HL-60 (cell line): Measurements from ENCODE around the gene HESX1.

Experiments used
- DNase-seq, 2 experiments: peaks; one replicate each; pipeline ENCODE4 v3.0.0-alpha.2; 2010 to 2020; ENCODE audit warnings: low read depth in 1 of 2, low spot score in 1 of 2
- H3K27ac ChIP-seq: fragments of 250-450 bp; sonication (Bioruptor Pico); replicated peaks from 2 replicates; pipeline ENCODE4 v1.5.1; 2020; ENCODE audit warnings: mild to moderate bottlenecking, moderate library complexity
- H3K27me3 ChIP-seq: fragments of 250-450 bp; sonication (Bioruptor Pico); 2 replicates; pipeline ENCODE4 v1.5.1; 2021; ENCODE audit warnings: mild to moderate bottlenecking, moderate library complexity; ENCODE audit not compliant: insufficient read depth, poor library complexity, severe bottlenecking
- H3K4me3 ChIP-seq: replicated peaks from 2 replicates; pipeline ENCODE4 v1.5.1; 2011; ENCODE audit warnings: mild to moderate bottlenecking, control low read depth, low read length; ENCODE audit not compliant: insufficient read depth
- GABPA ChIP-seq: IDR thresholded peaks from 2 replicates; pipeline ENCODE4 v1.6.1; 2012; ENCODE audit warnings: low read depth
- POLR2AphosphoS5 ChIP-seq: IDR thresholded peaks from 2 replicates; pipeline ENCODE4 v1.6.1; 2012; ENCODE audit warnings: low read depth
- SPI1 ChIP-seq: IDR thresholded peaks from 2 replicates; pipeline ENCODE4 v1.6.1; 2012; ENCODE audit warnings: low read depth, mild to moderate bottlenecking, borderline replicate concordance
- TF ChIP-seq, protein P1 (sequence below): IDR thresholded peaks from one replicate; pipeline ENCODE4 v1.5.1; 2011; ENCODE audit warnings: low read length, control low read depth, inconsistent platforms; ENCODE audit not compliant: insufficient read depth
- TF ChIP-seq, protein P2 (sequence below): IDR thresholded peaks from 2 replicates; pipeline ENCODE4 v1.6.1; 2012; ENCODE audit warnings: low read depth; ENCODE audit not compliant: insufficient replicate concordance

HESX1 gene

DNA sequence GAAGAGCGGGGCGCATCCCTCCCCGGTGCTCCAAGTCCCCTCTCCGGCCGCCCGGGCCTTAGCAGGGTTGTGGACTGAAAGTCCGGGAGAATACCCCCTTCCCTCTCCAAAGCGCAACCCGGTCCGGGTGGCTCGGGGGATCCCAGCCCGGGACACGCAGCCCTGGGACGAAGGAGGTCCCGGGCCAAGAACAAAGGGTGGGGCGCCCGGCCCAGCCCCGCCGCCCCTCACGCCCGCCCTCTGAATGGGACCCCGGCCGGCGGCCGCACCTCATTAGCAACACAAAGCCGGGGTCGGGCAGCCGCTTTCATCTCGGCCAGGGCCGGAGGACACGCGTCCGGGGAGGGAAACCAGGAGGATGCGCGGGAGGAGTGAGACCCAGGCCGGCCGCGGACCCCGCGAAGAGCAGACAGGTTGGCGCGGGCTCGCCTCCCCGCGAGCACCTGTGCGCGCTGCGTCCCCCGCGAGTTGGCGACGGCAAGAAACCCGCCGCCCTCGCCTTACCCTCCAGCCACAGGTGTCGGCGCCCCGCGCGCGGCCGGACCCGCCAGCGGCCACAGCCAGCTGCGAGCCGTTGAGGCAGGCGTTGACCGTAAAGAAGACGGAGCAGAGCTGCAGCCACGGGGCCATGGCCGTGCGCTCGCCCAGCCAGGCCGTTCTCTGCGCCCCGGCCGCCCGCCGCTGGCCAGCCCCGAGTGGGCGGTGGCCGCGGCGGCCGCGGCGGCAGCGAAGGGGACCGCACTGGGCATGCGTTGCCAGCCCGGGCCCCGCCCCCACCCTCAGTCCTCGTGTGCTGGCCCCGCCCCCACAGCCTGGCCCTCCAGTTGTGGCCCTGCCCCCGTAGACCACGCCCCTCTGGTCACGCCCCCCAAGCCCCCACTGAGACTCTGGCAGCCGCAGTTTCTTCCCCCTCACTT, 34.9 kb downstream of the HESX1 start, which contains the start of gene IL17RD:
IL17RD (minus strand) TSS at position 697 of the 917 bp plus-strand sequence; CDS start at position 630, 67 bp downstream.
- peak in 1 of 2 experiments; percentile 17 for DNase-seq
- TF ChIP-seq, protein P1, sequence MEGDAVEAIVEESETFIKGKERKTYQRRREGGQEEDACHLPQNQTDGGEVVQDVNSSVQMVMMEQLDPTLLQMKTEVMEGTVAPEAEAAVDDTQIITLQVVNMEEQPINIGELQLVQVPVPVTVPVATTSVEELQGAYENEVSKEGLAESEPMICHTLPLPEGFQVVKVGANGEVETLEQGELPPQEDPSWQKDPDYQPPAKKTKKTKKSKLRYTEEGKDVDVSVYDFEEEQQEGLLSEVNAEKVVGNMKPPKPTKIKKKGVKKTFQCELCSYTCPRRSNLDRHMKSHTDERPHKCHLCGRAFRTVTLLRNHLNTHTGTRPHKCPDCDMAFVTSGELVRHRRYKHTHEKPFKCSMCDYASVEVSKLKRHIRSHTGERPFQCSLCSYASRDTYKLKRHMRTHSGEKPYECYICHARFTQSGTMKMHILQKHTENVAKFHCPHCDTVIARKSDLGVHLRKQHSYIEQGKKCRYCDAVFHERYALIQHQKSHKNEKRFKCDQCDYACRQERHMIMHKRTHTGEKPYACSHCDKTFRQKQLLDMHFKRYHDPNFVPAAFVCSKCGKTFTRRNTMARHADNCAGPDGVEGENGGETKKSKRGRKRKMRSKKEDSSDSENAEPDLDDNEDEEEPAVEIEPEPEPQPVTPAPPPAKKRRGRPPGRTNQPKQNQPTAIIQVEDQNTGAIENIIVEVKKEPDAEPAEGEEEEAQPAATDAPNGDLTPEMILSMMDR: no peak
- TF ChIP-seq GABPA (no peak), POLR2AphosphoS5 (no peak), SPI1 (no peak)
- TF ChIP-seq, protein P2, sequence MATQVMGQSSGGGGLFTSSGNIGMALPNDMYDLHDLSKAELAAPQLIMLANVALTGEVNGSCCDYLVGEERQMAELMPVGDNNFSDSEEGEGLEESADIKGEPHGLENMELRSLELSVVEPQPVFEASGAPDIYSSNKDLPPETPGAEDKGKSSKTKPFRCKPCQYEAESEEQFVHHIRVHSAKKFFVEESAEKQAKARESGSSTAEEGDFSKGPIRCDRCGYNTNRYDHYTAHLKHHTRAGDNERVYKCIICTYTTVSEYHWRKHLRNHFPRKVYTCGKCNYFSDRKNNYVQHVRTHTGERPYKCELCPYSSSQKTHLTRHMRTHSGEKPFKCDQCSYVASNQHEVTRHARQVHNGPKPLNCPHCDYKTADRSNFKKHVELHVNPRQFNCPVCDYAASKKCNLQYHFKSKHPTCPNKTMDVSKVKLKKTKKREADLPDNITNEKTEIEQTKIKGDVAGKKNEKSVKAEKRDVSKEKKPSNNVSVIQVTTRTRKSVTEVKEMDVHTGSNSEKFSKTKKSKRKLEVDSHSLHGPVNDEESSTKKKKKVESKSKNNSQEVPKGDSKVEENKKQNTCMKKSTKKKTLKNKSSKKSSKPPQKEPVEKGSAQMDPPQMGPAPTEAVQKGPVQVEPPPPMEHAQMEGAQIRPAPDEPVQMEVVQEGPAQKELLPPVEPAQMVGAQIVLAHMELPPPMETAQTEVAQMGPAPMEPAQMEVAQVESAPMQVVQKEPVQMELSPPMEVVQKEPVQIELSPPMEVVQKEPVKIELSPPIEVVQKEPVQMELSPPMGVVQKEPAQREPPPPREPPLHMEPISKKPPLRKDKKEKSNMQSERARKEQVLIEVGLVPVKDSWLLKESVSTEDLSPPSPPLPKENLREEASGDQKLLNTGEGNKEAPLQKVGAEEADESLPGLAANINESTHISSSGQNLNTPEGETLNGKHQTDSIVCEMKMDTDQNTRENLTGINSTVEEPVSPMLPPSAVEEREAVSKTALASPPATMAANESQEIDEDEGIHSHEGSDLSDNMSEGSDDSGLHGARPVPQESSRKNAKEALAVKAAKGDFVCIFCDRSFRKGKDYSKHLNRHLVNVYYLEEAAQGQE: no peak
- Histone ChIP-seq H3K27ac (no peak within 1 kb of the TSS), H3K27me3 (peaks cover 36% of the 10 kb centered on the region), H3K4me3 (peak within 1 kb of the TSS; percentile 57)

DNA sequence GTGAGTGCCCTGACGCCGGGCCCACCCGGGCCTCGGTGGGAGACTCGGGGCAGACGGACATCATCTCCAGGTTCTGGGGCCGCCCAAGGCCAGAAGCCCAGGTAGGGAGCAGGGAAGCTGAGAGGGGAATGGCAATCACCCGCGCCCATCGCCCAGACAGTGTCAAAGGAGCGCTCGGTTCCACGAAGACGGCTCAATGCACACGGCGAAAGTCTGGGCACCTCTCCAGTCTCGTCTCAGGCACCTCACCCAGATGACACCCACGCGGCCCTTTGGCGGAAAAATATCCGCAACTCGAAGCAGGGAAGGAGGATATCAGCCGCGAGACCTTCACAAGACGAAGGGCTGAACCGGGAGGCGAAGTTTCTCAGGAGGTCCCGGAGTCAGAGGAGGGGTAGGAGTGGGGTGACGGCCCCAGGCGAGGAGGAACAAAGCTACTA, 35.5 kb downstream of the HESX1 start:
- TF ChIP-seq GABPA: no peak
- TF ChIP-seq, protein P2: no peak
- TF ChIP-seq, protein P1: no peak
- Histone ChIP-seq H3K27ac (no peak overlapping the region), H3K4me3 (no peak overlapping the region), H3K27me3 (peaks cover 36% of the 10 kb centered on the region)
- DNase-seq: no peak

- H3K27me3 ChIP-seq: peaks cover 36% of the 10 kb centered on the region
- DNase-seq: no peak
- no peak overlapping the region for H3K27ac ChIP-seq
- TF ChIP-seq, protein P2: no peak
- TF ChIP-seq POLR2AphosphoS5 (no peak), SPI1 (no peak), GABPA (no peak)
- TF ChIP-seq, protein P1: no peak
- no peak overlapping the region for H3K4me3 ChIP-seq
These were observed 36.0 kb downstream of the HESX1 start for GRCh38 chr3:57163751-57164150.
